H1 (cell line): ENCODE results near the gene TAF15. TPM values are rescaled to one million over a fixed set of nuclear protein-coding genes. Genes with fewer than 3 reads are reported as not detected.

Experiments used
- CTCF ChIA-PET: fragments of 300-600 bp; sonication (Branson Sonifier 250); formaldehyde crosslinking; loops from one replicate; lab custom pipeline; 2021; ENCODE audit not compliant: partially characterized antibody; lab: Charles Lee
- POLR2A ChIA-PET: fragments of 300-600 bp; sonication (Branson Sonifier 250); formaldehyde crosslinking; loops from one replicate; lab custom pipeline; 2021; ENCODE audit warnings: inconsistent platforms; ENCODE audit not compliant: partially characterized antibody; lab: Charles Lee
- DNase-seq, 2 experiments: peaks; one replicate each; pipeline versions ENCODE4 v3.0.0 to v3.0.0-alpha.2; 2010 to 2022; ENCODE audit warnings: low spot score in 2 of 2, low read depth in 1 of 2, mixed read lengths in 1 of 2
- FAIRE-seq: peaks from 2 replicates; lab custom pipeline; 2011; peaks lifted over from hg19 to GRCh38; lab: Jason Lieb, UNC
- H2AFZ ChIP-seq: 2 replicates; pipeline ENCODE4 v1.8.1; 2012; ENCODE audit warnings: low read length, inconsistent platforms
- H2AK5ac ChIP-seq: 2 replicates; pipeline ENCODE4 v1.6.1; 2013; ENCODE audit warnings: low read depth, low read length
- H2BK120ac ChIP-seq: replicated peaks from 2 replicates; pipeline ENCODE3; 2013; ENCODE audit warnings: low read depth, low read length, inconsistent platforms
- H2BK12ac ChIP-seq: 2 replicates; pipeline ENCODE4 v1.6.1; 2013; ENCODE audit warnings: low read depth, low read length
- H2BK15ac ChIP-seq: 2 replicates; pipeline ENCODE4 v1.6.1; 2013; ENCODE audit warnings: low read length
- H2BK20ac ChIP-seq: 2 replicates; pipeline ENCODE4 v1.6.1; 2013; ENCODE audit warnings: low read length
- H2BK5ac ChIP-seq: 2 replicates; pipeline ENCODE4 v1.6.1; 2013; ENCODE audit warnings: low read depth, low read length
- H3K14ac ChIP-seq: 2 replicates; pipeline ENCODE4 v1.6.1; 2013; ENCODE audit warnings: inconsistent platforms; ENCODE audit not compliant: insufficient read length
- H3K18ac ChIP-seq: 2 replicates; pipeline ENCODE4 v1.6.1; 2013; ENCODE audit warnings: low read length; ENCODE audit errors: extremely low read depth
- H3K23ac ChIP-seq: 2 replicates; pipeline ENCODE4 v1.6.1; 2013; ENCODE audit warnings: inconsistent platforms; ENCODE audit not compliant: insufficient read length
- H3K23me2 ChIP-seq: 2 replicates; pipeline ENCODE4 v1.6.1; 2013; ENCODE audit warnings: low read depth, low read length
- H3K27ac ChIP-seq: 2 replicates; pipeline ENCODE4 v1.6.1; 2011; ENCODE audit warnings: low read depth, low read length, inconsistent platforms
- H3K27me3 ChIP-seq, 4 experiments: replicated peaks in 1 of 4; 1 replicate in 1 of 4; 2 replicates in 3 of 4; pipeline versions ENCODE4 v1.6.1 to v1.8.1; 2011 to 2013; ENCODE audit warnings: low read length in 3 of 4, mild to moderate bottlenecking in 3 of 4, inconsistent platforms in 2 of 4, mixed read lengths in 2 of 4, moderate library complexity in 1 of 4; ENCODE audit not compliant: control insufficient read depth in 3 of 4, insufficient read depth in 3 of 4; ENCODE audit errors: extremely low read depth in 1 of 4
- H3K36me3 ChIP-seq, 4 experiments: 2 replicates each; pipeline versions ENCODE4 v1.6.1 to v1.8.1; 2011 to 2013; ENCODE audit warnings: mild to moderate bottlenecking in 4 of 4, low read length in 3 of 4, moderate library complexity in 2 of 4, control low read depth in 1 of 4, inconsistent platforms in 1 of 4; ENCODE audit not compliant: insufficient read depth in 4 of 4, control insufficient read depth in 2 of 4
- H3K4ac ChIP-seq: replicated peaks from 2 replicates; pipeline ENCODE3; 2013; ENCODE audit warnings: low read length, low read depth, mixed read lengths, inconsistent platforms; ENCODE audit not compliant: insufficient read length
- H3K4me1 ChIP-seq, 4 experiments: replicated peaks in 1 of 4; 1 replicate in 1 of 4; 2 replicates in 3 of 4; pipeline versions ENCODE4 v1.6.1 to v1.8.1; 2011 to 2013; ENCODE audit warnings: low read length in 3 of 4, inconsistent platforms in 2 of 4, mixed read lengths in 1 of 4; ENCODE audit not compliant: insufficient read depth in 4 of 4, control insufficient read depth in 3 of 4
- H3K4me2 ChIP-seq, 2 experiments: 2 replicates each; pipeline versions ENCODE4 v1.6.1 to v1.8.1; 2011 to 2013; ENCODE audit warnings: low read depth in 2 of 2, low read length in 2 of 2, control low read depth in 1 of 2, inconsistent platforms in 1 of 2, mild to moderate bottlenecking in 1 of 2; ENCODE audit not compliant: insufficient read depth in 1 of 2
- H3K4me3 ChIP-seq, 4 experiments: fragments of 200-600, 300-600 bp in 1 of 4; sonication (generic), shearing (Covaris generic), sonication (Bioruptor Twin) in 1 of 4; 2 replicates each; pipeline versions ENCODE4 v1.5.1 to v1.8.1; 2011 to 2016; ENCODE audit warnings: low read length in 4 of 4, low read depth in 3 of 4, control low read depth in 2 of 4, inconsistent platforms in 2 of 4, mild to moderate bottlenecking in 2 of 4, mixed read lengths in 1 of 4, moderate library complexity in 1 of 4; ENCODE audit not compliant: insufficient read depth in 2 of 4; ENCODE audit errors: extremely low read depth in 1 of 4
- H3K56ac ChIP-seq: replicated peaks from 2 replicates; pipeline ENCODE3; 2013; ENCODE audit warnings: low read depth, mild to moderate bottlenecking, mixed read lengths, low read length, inconsistent platforms; ENCODE audit not compliant: insufficient read length
- H3K79me1 ChIP-seq: 2 replicates; pipeline ENCODE4 v1.6.1; 2013; ENCODE audit warnings: low read depth, low read length, control low read depth
- H3K79me2 ChIP-seq, 2 experiments: 2 replicates each; pipeline versions ENCODE4 v1.6.1 to v1.8.1; 2012 to 2013; ENCODE audit warnings: low read length in 2 of 2, mild to moderate bottlenecking in 2 of 2, inconsistent platforms in 1 of 2; ENCODE audit not compliant: insufficient read depth in 2 of 2, control insufficient read depth in 1 of 2
- H3K9ac ChIP-seq, 4 experiments: replicated peaks in 1 of 4; 1 replicate in 1 of 4; 2 replicates in 3 of 4; pipeline versions ENCODE4 v1.6.1 to v1.8.1; 2011 to 2013; ENCODE audit warnings: low read depth in 3 of 4, low read length in 3 of 4, control low read depth in 2 of 4, mild to moderate bottlenecking in 2 of 4, moderate library complexity in 2 of 4, inconsistent platforms in 1 of 4; ENCODE audit errors: extremely low read depth in 1 of 4
- H3K9me3 ChIP-seq, 2 experiments: 2 replicates each; pipeline versions ENCODE4 v1.6.1 to v1.8.1; 2012 to 2013; ENCODE audit warnings: mild to moderate bottlenecking in 2 of 2, moderate library complexity in 2 of 2, control low read depth in 1 of 2, inconsistent platforms in 1 of 2, low read depth in 1 of 2, low read length in 1 of 2, mixed read lengths in 1 of 2; ENCODE audit not compliant: insufficient read depth in 2 of 2
- H4K20me1 ChIP-seq, 2 experiments: replicated peaks in 1 of 2; 2 replicates each; pipeline versions ENCODE3 to v1.8.1; 2011 to 2013; ENCODE audit warnings: inconsistent platforms in 2 of 2, low read length in 2 of 2, mild to moderate bottlenecking in 1 of 2; ENCODE audit not compliant: insufficient read depth in 2 of 2, control insufficient read depth in 1 of 2
- H4K5ac ChIP-seq: 2 replicates; pipeline ENCODE4 v1.6.1; 2013; ENCODE audit warnings: low read length, low read depth, mixed read lengths, inconsistent platforms; ENCODE audit not compliant: insufficient read length
- H4K8ac ChIP-seq: 2 replicates; pipeline ENCODE4 v1.8.0; 2013; ENCODE audit warnings: mild to moderate bottlenecking, moderate library complexity, low read length, inconsistent platforms; ENCODE audit not compliant: insufficient read depth; ENCODE audit errors: extremely low read depth
- H4K91ac ChIP-seq: replicated peaks from 2 replicates; pipeline ENCODE3; 2013; ENCODE audit warnings: low read length, mixed read lengths, inconsistent platforms; ENCODE audit not compliant: insufficient read length
- BCL11A ChIP-seq, 2 experiments: IDR thresholded peaks; one replicate each; pipeline ENCODE4 v1.6.1; 2011; ENCODE audit warnings: low read depth in 2 of 2, low read length in 2 of 2, mild to moderate bottlenecking in 2 of 2
- CEBPB ChIP-seq: IDR thresholded peaks from 2 replicates; pipeline ENCODE4 v1.6.1; 2012; ENCODE audit warnings: low read depth, low read length
- CHD2 ChIP-seq: IDR thresholded peaks from 2 replicates; pipeline ENCODE4 v1.6.1; 2012; ENCODE audit warnings: low read length, improper control_type of control experiment
- CTBP2 ChIP-seq: IDR thresholded peaks from 2 replicates; pipeline ENCODE4 v1.7.0; 2011; ENCODE audit warnings: borderline replicate concordance, mild to moderate bottlenecking, moderate library complexity, mixed read lengths, low read length; ENCODE audit not compliant: insufficient read depth, insufficient read length
- EGR1 ChIP-seq: IDR thresholded peaks from 2 replicates; pipeline ENCODE4 v1.6.1; 2011; ENCODE audit warnings: low read depth, low read length, borderline replicate concordance
- JUND ChIP-seq: IDR thresholded peaks from 2 replicates; pipeline ENCODE4 v1.6.1; 2011; ENCODE audit warnings: mild to moderate bottlenecking, improper control_type of control experiment, low read length
- KDM4A ChIP-seq: IDR thresholded peaks from one replicate; pipeline ENCODE4 v1.7.1; 2012; ENCODE audit warnings: low read depth, mild to moderate bottlenecking, moderate library complexity, low read length, inconsistent platforms; ENCODE audit not compliant: severe bottlenecking
- KDM5A ChIP-seq: fragments of 200-600 bp; IDR thresholded peaks from 2 replicates; pipeline ENCODE4 v1.7.1; 2012; ENCODE audit warnings: mild to moderate bottlenecking, low read length, inconsistent platforms, mixed read lengths
- MAFK ChIP-seq: IDR thresholded peaks from 2 replicates; pipeline ENCODE4 v1.6.1; 2012; ENCODE audit warnings: low read depth, mild to moderate bottlenecking, improper control_type of control experiment, low read length
- NANOG ChIP-seq: IDR thresholded peaks from 2 replicates; pipeline ENCODE4 v1.6.1; 2011; ENCODE audit warnings: low read length, low read depth, mild to moderate bottlenecking, inconsistent platforms; ENCODE audit not compliant: insufficient read depth, poor library complexity, severe bottlenecking
- SP1 ChIP-seq: IDR thresholded peaks from 2 replicates; pipeline ENCODE4 v1.6.1; 2011; ENCODE audit warnings: low read depth, low read length
- SP4 ChIP-seq: IDR thresholded peaks from 2 replicates; pipeline ENCODE4 v1.6.1; 2012; ENCODE audit warnings: low read length, inconsistent platforms
- TBP ChIP-seq: IDR thresholded peaks from 2 replicates; pipeline ENCODE4 v1.6.1; 2011; ENCODE audit warnings: low read depth, low read length, improper control_type of control experiment
- WGBS, 2 experiments: shearing (Covaris generic) in 1 of 2; methylation state at CpG; one replicate each; pipeline versions ENCODE4 v1.1.6 to v1.1.7; 2013 to 2015; ENCODE audit warnings: low lambda C conversion rate in 2 of 2, mixed read lengths in 2 of 2, inconsistent platforms in 1 of 2, low coverage in 1 of 2, missing lambda C conversion rate in 1 of 2; ENCODE audit not compliant: insufficient replicate concordance in 2 of 2, insufficient coverage in 1 of 2, insufficient read length in 1 of 2; ENCODE audit errors: extremely low coverage in 1 of 2, missing lambda C conversion rate in 1 of 2; 5-methylcytosine and 5-hydroxymethylcytosine counted together
- polyA plus RNA-seq, 7 experiments: library from polyadenylated mRNA; depleted of rRNA in 3 of 7; stranded (reverse) in 5 of 7; unstranded in 2 of 7; fragments of >200 nt in 5 of 7; fragments of 200-250 nt in 2 of 7; gene quantifications; 1 replicate in 5 of 7; 2 replicates in 1 of 7; 4 replicates in 1 of 7; pipeline versions ENCODE4 v1.2.1 to v1.2.3, GENCODE V29; 2011 to 2013; ENCODE audit warnings: missing spikeins in 2 of 7, mixed read lengths in 2 of 7
- total RNA-seq: library from RNA; stranded (reverse); fragmentation: NEBNext Ultra II Directional; extraction: Animal tissue kit (Norgen Biotek cat#: 25700); gene quantifications from 2 replicates; pipeline ENCODE4 v1.2.1, GENCODE V29; 2021
- TF ChIP-seq, protein P1 (sequence below): IDR thresholded peaks from 2 replicates; pipeline ENCODE4 v1.6.1; 2011; ENCODE audit warnings: low read length, improper control_type of control experiment

TAF15 gene
- total and polyA plus RNA-seq, 2 of the 8 experiments (the other 6 are each of a cell fraction or from before 2014, with no cell fraction given): 80.1 to 338 TPM

DNA sequence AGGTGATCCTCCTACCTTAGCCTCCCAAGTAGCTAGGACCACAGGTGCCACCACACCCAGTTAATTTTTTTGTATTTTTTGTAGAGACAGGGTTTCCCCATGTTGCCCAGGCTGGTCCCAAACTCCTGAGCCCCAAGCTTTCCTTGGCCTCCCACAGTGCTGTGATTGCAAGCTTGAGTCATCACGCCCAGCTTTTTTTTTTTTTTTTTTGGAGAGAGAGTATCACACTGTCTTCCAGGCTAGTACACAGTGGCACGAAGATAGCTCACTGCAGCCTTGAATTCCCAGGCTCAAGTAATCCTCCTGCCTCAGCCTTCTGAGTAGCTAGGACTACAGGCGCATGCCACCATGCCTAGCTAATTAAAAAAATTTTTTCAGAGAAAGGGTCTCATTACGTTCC, 32.2 kb downstream of the TAF15 start:
- no peak overlapping the region for H3K27ac ChIP-seq
- POLR2A ChIA-PET: interaction anchor here (0.9 to 3.1 kb wide), 5 partner anchors 10 to 28 kb away, joined by 3 to 24 read pairs (median 4); partner anchors contain the start of gene HEATR9
- TF ChIP-seq SP1 (no peak), BCL11A (IDR thresholded peaks at IDR 0.05; ENCODE audit: low read depth in 2 of 2, low read length in 2 of 2) (no peak), JUND (no peak), SP4 (no peak), KDM4A (no peak), EGR1 (no peak), TBP (no peak), CEBPB (no peak), CHD2 (no peak), KDM5A (no peak), CTBP2 (no peak), MAFK (no peak), NANOG (no peak)
- TF ChIP-seq, protein P1, sequence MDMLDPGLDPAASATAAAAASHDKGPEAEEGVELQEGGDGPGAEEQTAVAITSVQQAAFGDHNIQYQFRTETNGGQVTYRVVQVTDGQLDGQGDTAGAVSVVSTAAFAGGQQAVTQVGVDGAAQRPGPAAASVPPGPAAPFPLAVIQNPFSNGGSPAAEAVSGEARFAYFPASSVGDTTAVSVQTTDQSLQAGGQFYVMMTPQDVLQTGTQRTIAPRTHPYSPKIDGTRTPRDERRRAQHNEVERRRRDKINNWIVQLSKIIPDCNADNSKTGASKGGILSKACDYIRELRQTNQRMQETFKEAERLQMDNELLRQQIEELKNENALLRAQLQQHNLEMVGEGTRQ: no peak

More for the DNA sequence above, 32.2 kb downstream of the TAF15 start:
- WGBS, 2 experiments: 85% methylated on average over 3 of the region's 4 CpGs; no CpG with 5 or more reads in 1 of the 2 experiments
- no peaks in the 10 kb centered on the region for H3K79me2 ChIP-seq
- peaks cover 44 to 98% (median 82%) of the 10 kb centered on the region in 4 experiments for H3K36me3 ChIP-seq
- no peak overlapping the region for H2BK15ac ChIP-seq
- no peaks in the 10 kb centered on the region for H3K23me2 ChIP-seq
- H3K4me3 ChIP-seq: no peak overlapping the region
- H4K5ac ChIP-seq: no peak overlapping the region
- H3K14ac ChIP-seq: no peak overlapping the region
- FAIRE-seq (no peak), DNase-seq (no peak)
- H3K79me1 ChIP-seq: no peaks in the 10 kb centered on the region
- CTCF ChIA-PET: interaction anchor here (0.6 to 2.3 kb wide), 6 partner anchors 9 to 676 kb away, joined by 3 to 8 read pairs (median 4); no protein-coding TSS in a partner anchor
- no peak overlapping the region for H3K9ac ChIP-seq
- H3K23ac ChIP-seq: no peak overlapping the region
- H2BK5ac ChIP-seq: no peak overlapping the region
- no peak overlapping the region for H2AFZ ChIP-seq
- no peaks in the 10 kb centered on the region for H3K4me1 ChIP-seq
- peaks cover 3% of the 10 kb centered on the region in 2 experiments for H4K20me1 ChIP-seq
- no peak overlapping the region for H3K4ac ChIP-seq
- H4K8ac ChIP-seq: no peak overlapping the region
- H3K56ac ChIP-seq: no peak overlapping the region
- no peak overlapping the region for H2BK12ac ChIP-seq
- H2AK5ac ChIP-seq: no peak overlapping the region
- H2BK20ac ChIP-seq: no peak overlapping the region
- no peak overlapping the region for H2BK120ac ChIP-seq
- H3K27me3 ChIP-seq: no peaks in the 10 kb centered on the region; a peak in 1 of 7 replicates
- H3K18ac ChIP-seq: no peak overlapping the region
- H4K91ac ChIP-seq: no peak overlapping the region
- H3K4me2 ChIP-seq: no peak overlapping the region
- H3K9me3 ChIP-seq: no peaks in the 10 kb centered on the region
